ENCODE measurements around the gene MRPS2.
A peak's percentile ranks its signal among the peaks of the same experiment; 100 is the strongest.
"Not testable (repeated sequence)": the region's sequence is repeated elsewhere in the genome, so short reads cannot be mapped to it uniquely, and the experiment has no call there.

MRPS2 gene

GRCh38 chr9:135501261-135502167, 1.0 kb downstream of the MRPS2 start:
- DNase-seq: no peak

- no peak for DNase-seq
These were observed 1.8 kb downstream of the MRPS2 start for GRCh38 chr9:135502168-135502872.

- DNase-seq: no peak
These were observed 2.4 kb downstream of the MRPS2 start for GRCh38 chr9:135502873-135503321.

GRCh38 chr9:135503371-135504261, 3.1 kb downstream of the MRPS2 start:
- DNase-seq: no peak

- DNase-seq: peak; percentile 48
These were observed 4.1 kb downstream of the MRPS2 start for GRCh38 chr9:135504262-135505243.

- no peak for DNase-seq
These were observed 5.1 kb downstream of the MRPS2 start for GRCh38 chr9:135505406-135506187.

GRCh38 chr9:135506327-135507103, 6.0 kb downstream of the MRPS2 start:
- no peak for DNase-seq

GRCh38 chr9:135507104-135508035, 6.9 kb downstream of the MRPS2 start:
- no peak for DNase-seq

- DNase-seq: no peak
These were observed 7.8 kb downstream of the MRPS2 start for GRCh38 chr9:135508211-135508820.

GRCh38 chr9:135509458-135509857, 9.0 kb downstream of the MRPS2 start:
- DNase-seq: no peak

GRCh38 chr9:135512241-135512603, 11.7 kb downstream of the MRPS2 start:
- no peak for DNase-seq

- DNase-seq: no peak
These were observed 12.4 kb downstream of the MRPS2 start for GRCh38 chr9:135512904-135513303.

GRCh38 chr9:135513351-135513846, 12.9 kb downstream of the MRPS2 start:
- no peak for DNase-seq

- not testable (repeated sequence) for DNase-seq
These were observed 13.4 kb downstream of the MRPS2 start for GRCh38 chr9:135513906-135514305.

- DNase-seq: no peak
These were observed 14.0 kb downstream of the MRPS2 start for GRCh38 chr9:135514342-135515082.

- DNase-seq: no peak
These were observed 14.8 kb downstream of the MRPS2 start for GRCh38 chr9:135515083-135515951.

Data from NCI-H2171 (cell line).